ENCODE results near the gene PAWR.
"Not testable (repeated sequence)": the region's sequence is repeated elsewhere in the genome, so short reads cannot be mapped to it uniquely, and the experiment has no call there.

Gene PAWR

DNA sequence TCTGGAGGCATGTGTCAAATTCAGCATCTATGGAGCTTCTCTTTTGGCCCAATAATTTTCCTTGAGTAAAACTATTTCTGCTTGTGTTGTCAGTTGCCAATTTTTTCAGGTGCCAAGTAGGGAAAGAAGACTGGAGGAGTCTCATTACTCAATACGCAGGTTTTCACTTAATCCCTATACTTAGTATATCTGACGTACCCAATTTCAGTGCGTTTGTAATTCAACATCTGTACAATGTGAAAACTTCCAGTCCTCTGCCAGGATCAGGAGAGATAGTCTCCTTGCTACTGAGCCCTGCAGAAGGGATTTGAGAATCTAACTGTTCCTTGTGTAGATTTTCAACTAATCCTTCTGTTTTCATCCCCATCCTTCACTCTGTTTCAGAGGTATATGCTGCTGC is 5.7 kb upstream of the PAWR start:
- no peaks in the 10 kb centered on the region for H3K36me3 ChIP-seq (ENCODE audit: insufficient read depth, low read length)
- H3K4me1 ChIP-seq (ENCODE audit: control insufficient read depth, insufficient read depth, low read length): peaks cover 15% of the 10 kb centered on the region
- H3K4me2 ChIP-seq (ENCODE audit: low read length): no peak overlapping the region
- H3K4me3 ChIP-seq (ENCODE audit: low read length): no peak overlapping the region
- H3K27me3 ChIP-seq (ENCODE audit: control insufficient read depth, insufficient read depth, low read length): no peaks in the 10 kb centered on the region
- no peaks in the 10 kb centered on the region for H3K9me3 ChIP-seq (replicated peaks; ENCODE audit: low read length)
- H3K9ac ChIP-seq (ENCODE audit: low read depth, low read length): no peak overlapping the region

DNA sequence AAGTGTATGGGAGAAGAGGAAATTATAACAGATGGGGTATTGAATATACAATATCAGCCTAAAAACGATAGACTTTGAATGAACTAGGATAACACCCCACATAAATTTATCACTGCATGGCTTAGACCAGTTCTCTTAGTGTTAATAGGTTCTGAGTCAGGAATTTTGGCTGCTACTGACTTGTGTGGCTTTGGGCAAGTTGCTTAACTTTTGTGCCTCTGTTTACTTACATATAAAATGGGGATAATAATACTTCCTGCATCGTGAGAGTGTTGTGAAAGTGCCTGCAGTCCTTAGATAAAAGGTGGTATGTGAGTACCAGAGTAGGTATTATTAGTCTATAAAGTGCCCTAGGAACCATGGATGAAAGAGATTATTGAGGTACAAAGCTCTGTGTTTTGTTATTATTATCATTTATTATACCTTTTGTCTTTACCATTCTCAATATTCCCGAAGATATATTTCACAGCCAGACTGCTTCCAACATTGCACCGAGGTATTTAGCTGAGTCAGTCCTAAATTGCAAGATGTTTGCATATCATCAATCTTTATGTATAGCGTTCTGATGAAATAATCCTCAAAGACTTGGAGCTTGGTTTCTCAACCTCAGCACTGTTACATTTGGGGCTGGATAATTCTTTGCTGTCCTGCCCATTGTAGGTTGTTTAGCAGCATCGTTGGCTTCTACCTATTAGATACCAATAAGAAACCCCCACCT is 2.3 kb upstream of the PAWR start:
- H3K4me2 ChIP-seq (ENCODE audit: low read length): no peak overlapping the region
- H3K36me3 ChIP-seq (ENCODE audit: insufficient read depth, low read length): no peaks in the 10 kb centered on the region
- no peaks in the 10 kb centered on the region for H3K9me3 ChIP-seq (replicated peaks; ENCODE audit: low read length)
- no peaks in the 10 kb centered on the region for H3K27me3 ChIP-seq (ENCODE audit: control insufficient read depth, insufficient read depth, low read length)
- peaks cover 17% of the 10 kb centered on the region for H3K4me1 ChIP-seq (ENCODE audit: control insufficient read depth, insufficient read depth, low read length)
- no peak overlapping the region for H3K4me3 ChIP-seq (ENCODE audit: low read length)
- no peak overlapping the region for H3K9ac ChIP-seq (ENCODE audit: low read depth, low read length)

DNA sequence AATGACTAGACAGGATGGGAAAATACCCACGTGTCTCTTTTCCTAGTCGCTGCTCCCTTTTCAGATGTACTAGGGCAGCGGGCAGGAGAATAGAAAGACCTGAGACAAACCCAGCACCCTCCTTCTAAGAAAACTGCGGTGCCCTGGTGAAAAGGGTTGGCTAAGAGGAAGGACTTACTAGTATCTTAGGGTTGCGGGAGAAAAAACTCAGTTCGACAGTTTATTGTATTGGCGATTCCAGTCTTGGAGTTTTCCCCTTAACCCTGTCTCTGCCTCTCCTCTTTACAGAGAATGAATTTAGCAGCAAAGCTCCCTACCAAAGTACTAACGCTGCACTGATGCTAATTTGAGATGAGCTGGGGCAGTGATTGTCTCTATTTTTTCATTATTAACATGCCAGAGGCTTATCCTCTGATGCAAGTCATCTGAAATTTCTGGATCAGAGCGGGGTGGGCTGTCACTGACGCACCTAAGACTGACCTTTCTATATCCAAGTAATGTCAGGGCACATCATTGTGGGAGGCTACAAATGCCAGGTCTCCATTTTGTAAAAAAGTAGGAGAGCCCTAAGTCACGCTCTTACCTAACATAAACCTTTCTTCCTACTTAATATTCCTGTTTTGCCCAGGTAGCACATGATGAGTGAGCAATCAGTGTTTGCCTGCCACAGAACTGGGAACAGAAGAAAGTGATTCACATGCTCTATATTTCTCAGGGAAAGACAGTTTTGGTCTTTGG is 916 bp upstream of the PAWR start:
- no peaks in the 10 kb centered on the region for H3K9me3 ChIP-seq (replicated peaks; ENCODE audit: low read length)
- no peaks in the 10 kb centered on the region for H3K36me3 ChIP-seq (ENCODE audit: insufficient read depth, low read length)
- H3K9ac ChIP-seq (ENCODE audit: low read depth, low read length): peak overlapping the region; percentile 78
- H3K4me2 ChIP-seq (ENCODE audit: low read length): peak overlapping the region; percentile 88
- peaks cover 29% of the 10 kb centered on the region for H3K4me1 ChIP-seq (ENCODE audit: control insufficient read depth, insufficient read depth, low read length)
- H3K4me3 ChIP-seq (ENCODE audit: low read length): peak overlapping the region; percentile 99
- H3K27me3 ChIP-seq (ENCODE audit: control insufficient read depth, insufficient read depth, low read length): no peaks in the 10 kb centered on the region

DNA sequence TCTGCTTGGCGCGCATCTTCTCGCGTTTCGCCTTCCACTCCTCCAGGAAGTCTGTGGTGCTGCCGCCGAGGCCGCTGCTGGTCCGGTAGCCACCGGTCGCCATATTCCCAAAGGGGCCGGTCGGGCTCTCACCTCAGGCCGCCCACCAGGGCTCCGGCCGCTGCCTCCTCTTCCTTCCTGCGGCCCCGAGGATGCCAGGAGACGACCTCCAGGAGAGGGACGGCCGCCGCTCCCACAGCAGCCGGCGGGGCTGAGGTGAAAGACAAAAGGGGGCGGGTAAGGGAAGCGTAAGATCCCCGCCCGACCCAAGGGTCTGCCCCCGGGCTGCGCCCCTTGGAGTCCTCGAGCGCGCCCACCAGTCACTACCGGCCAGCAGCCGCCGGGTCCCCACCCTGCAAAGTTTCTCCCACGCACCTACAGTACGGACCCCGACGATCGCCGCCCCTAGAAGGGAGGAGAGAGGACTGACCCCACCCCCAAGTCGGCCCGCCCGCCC is 574 bp downstream of the PAWR start:
- H3K9ac ChIP-seq (ENCODE audit: low read depth, low read length): peak overlapping the region; percentile 78
- no peaks in the 10 kb centered on the region for H3K27me3 ChIP-seq (ENCODE audit: control insufficient read depth, insufficient read depth, low read length)
- H3K4me2 ChIP-seq (ENCODE audit: low read length): peak overlapping the region; percentile 88
- no peaks in the 10 kb centered on the region for H3K9me3 ChIP-seq (replicated peaks; ENCODE audit: low read length)
- peaks cover 44% of the 10 kb centered on the region for H3K4me1 ChIP-seq (ENCODE audit: control insufficient read depth, insufficient read depth, low read length)
- H3K36me3 ChIP-seq (ENCODE audit: insufficient read depth, low read length): no peaks in the 10 kb centered on the region
- H3K4me3 ChIP-seq (ENCODE audit: low read length): peak overlapping the region; percentile 99

DNA sequence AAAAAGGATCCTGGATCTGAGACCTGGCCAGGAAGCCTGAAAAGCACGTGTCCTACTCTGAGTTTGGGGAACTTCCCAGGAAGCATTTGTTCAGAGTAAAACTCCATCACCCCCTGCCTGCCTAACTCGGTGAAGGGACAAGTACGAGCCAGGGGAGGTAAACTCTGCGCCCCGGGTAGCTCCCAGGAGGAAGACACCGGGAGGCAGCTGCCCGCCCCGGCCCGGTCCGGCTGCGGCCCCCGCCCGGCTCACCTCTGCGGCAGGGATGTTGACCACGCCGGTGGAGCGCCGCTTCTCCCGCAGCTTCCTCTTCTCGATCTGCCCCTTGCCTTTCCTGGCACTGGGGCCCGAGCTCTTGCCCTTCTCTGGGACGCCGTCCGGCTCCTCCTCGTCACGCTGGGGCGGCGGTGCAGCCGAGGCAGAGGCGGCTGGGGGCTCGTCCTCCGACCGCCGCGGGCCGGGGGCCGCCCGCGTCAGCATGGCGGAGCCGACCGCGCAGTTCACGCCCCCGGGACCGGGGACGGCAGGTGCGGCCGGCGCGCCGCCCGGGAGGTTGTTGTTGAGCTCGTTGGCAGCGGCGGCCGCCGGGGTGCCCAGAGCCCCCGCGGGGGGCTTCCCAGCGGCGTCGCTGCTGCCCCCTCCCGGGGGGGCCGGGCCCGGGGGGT is 1.2 kb downstream of the PAWR start:
- no peaks in the 10 kb centered on the region for H3K9me3 ChIP-seq (replicated peaks; ENCODE audit: low read length)
- H3K4me1 ChIP-seq (ENCODE audit: control insufficient read depth, insufficient read depth, low read length): peaks cover 49% of the 10 kb centered on the region
- H3K9ac ChIP-seq (ENCODE audit: low read depth, low read length): peak overlapping the region; percentile 78
- no peaks in the 10 kb centered on the region for H3K27me3 ChIP-seq (ENCODE audit: control insufficient read depth, insufficient read depth, low read length)
- H3K4me2 ChIP-seq (ENCODE audit: low read length): peak overlapping the region; percentile 88
- H3K36me3 ChIP-seq (ENCODE audit: insufficient read depth, low read length): no peaks in the 10 kb centered on the region
- peak overlapping the region; percentile 99 for H3K4me3 ChIP-seq (ENCODE audit: low read length)

DNA sequence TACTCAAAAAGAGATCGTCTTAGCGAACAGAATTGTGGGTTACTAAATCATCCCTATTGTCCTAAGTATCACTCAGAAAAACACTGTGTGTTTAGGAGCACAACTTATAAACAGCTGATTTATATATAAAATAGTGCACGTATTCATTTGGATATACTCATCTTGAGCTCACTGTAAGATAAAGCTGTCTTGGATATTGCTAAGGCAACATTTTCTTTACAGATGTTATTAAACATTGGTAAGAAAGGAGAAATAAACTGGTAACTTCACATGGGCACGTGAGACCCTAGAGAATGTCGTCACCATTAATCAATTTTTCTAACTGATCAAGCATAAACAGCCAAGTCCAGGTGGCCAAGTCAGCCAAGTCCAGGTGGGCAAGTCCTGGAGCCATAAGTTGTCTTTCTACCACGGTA is 1.7 kb downstream of the PAWR start:
- Histone ChIP-seq H3K36me3 (ENCODE audit: insufficient read depth, low read length) (no peaks in the 10 kb centered on the region), H3K9me3 (replicated peaks; ENCODE audit: low read length) (no peaks in the 10 kb centered on the region), H3K27me3 (ENCODE audit: control insufficient read depth, insufficient read depth, low read length) (no peaks in the 10 kb centered on the region), H3K4me2 (ENCODE audit: low read length) (peak overlapping the region; percentile 88), H3K4me1 (ENCODE audit: control insufficient read depth, insufficient read depth, low read length) (peaks cover 50% of the 10 kb centered on the region), H3K9ac (ENCODE audit: low read depth, low read length) (peak overlapping the region; percentile 78), H3K4me3 (ENCODE audit: low read length) (peak overlapping the region; percentile 99)

DNA sequence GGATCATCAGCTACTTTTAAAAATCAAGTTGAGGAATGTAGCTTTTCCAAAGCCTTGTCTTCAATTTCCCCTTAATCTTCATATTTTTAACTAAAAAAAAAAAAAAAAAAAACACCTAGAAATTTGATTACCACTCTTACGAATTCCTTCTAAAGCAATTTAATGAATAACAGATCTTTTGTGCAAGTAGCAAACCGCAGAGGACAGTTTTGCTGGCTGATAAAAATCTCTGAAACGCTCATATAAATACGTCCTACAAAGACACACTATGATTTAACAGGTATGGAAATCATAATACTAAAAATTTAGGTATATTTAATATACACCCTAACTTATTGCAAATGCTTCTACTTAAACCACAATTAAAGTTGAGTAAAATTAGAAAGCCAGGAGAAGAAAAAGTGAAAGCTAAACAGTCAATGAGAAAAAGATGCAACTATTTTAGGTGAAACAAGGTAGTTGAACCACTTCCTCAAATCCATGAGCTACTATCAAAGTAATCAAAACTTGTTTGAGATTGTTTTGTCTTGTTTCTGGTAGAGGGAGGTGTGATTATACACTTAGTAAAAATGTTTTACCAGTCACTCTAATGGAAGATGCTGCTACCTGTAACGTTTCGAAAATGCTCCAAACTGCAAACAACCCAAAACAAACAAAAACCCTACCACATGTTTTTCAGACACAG is 2.2 kb downstream of the PAWR start:
- Histone ChIP-seq H3K36me3 (ENCODE audit: insufficient read depth, low read length) (no peaks in the 10 kb centered on the region), H3K4me3 (ENCODE audit: low read length) (peak overlapping the region; percentile 99), H3K27me3 (ENCODE audit: control insufficient read depth, insufficient read depth, low read length) (no peaks in the 10 kb centered on the region), H3K4me2 (ENCODE audit: low read length) (peak overlapping the region; percentile 88), H3K4me1 (ENCODE audit: control insufficient read depth, insufficient read depth, low read length) (peaks cover 50% of the 10 kb centered on the region), H3K9me3 (replicated peaks; ENCODE audit: low read length) (no peaks in the 10 kb centered on the region), H3K9ac (ENCODE audit: low read depth, low read length) (peak overlapping the region; percentile 78)

DNA sequence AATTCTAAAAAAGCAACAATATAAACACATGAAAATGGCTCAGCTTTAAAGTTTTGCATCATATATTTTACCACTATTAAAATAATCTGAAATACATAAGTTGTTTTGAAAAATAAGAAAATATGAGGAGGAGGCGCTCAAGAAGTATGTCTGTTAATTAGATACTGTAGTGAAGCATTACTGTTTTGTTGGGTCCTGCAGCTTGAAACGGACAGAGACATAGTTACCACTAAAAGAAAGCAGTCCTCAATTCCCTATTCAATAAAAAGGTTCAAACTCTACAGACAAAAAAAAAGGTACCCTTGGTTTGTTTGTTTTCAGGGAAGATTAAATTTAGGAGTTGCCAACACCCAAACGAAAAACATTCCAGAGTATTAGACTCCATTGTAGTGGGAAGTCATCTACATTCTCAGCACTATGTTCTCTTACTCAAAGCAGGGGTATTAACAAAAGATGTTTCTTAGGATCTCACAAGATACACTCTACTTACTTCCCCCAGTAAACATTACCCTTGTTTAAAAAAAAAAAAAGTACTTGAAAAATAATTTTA is 3.0 kb downstream of the PAWR start:
- no peaks in the 10 kb centered on the region for H3K9me3 ChIP-seq (replicated peaks; ENCODE audit: low read length)
- H3K9ac ChIP-seq (ENCODE audit: low read depth, low read length): peak overlapping the region; percentile 78
- peaks cover 45% of the 10 kb centered on the region for H3K4me1 ChIP-seq (ENCODE audit: control insufficient read depth, insufficient read depth, low read length)
- no peaks in the 10 kb centered on the region for H3K27me3 ChIP-seq (ENCODE audit: control insufficient read depth, insufficient read depth, low read length)
- H3K4me2 ChIP-seq (ENCODE audit: low read length): peak overlapping the region; percentile 88
- H3K4me3 ChIP-seq (ENCODE audit: low read length): peak overlapping the region; percentile 99
- no peaks in the 10 kb centered on the region for H3K36me3 ChIP-seq (ENCODE audit: insufficient read depth, low read length)

DNA sequence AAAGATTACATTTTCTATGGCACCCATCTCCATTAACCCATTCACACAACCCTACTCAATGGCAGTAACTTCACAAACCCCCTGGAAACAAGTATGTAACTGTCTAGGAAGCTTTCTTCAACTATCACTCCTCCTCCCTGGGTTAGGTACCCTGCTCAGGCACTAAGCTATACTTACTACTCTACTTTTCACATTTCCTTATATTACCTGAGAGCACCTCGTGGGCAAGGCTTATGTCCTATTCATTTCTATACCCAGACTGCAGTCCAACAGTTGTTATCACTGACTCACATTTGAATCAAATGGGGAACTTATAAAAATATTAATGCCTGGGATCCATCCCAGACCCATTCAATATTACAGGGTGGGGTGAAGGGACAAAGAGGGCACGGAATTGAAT is 4.6 kb downstream of the PAWR start:
- Histone ChIP-seq H3K4me3 (ENCODE audit: low read length) (peak overlapping the region; percentile 20), H3K36me3 (ENCODE audit: insufficient read depth, low read length) (no peaks in the 10 kb centered on the region), H3K9me3 (replicated peaks; ENCODE audit: low read length) (no peaks in the 10 kb centered on the region), H3K4me1 (ENCODE audit: control insufficient read depth, insufficient read depth, low read length) (peaks cover 40% of the 10 kb centered on the region), H3K4me2 (ENCODE audit: low read length) (peak overlapping the region; percentile 88), H3K27me3 (ENCODE audit: control insufficient read depth, insufficient read depth, low read length) (no peaks in the 10 kb centered on the region), H3K9ac (ENCODE audit: low read depth, low read length) (no peak overlapping the region)

DNA sequence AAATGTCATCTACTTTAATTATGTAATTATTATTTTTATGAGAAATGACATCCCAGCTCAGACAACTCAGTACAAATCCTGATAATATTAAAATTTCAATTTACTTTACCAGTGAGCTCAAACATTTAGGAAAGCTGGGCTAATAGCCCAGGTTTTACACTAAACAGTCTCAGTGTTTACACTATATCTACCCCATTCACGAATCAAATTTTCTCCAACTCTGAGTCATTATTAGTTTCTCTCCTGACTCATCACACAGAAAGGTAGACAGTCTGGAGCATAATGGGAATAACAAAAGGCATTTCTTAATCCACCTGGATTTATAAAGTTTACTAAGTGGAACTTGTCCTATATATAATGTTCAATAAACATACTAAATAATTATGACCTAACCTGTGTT is 5.7 kb downstream of the PAWR start:
- no peak overlapping the region for H3K4me3 ChIP-seq (ENCODE audit: low read length)

DNA sequence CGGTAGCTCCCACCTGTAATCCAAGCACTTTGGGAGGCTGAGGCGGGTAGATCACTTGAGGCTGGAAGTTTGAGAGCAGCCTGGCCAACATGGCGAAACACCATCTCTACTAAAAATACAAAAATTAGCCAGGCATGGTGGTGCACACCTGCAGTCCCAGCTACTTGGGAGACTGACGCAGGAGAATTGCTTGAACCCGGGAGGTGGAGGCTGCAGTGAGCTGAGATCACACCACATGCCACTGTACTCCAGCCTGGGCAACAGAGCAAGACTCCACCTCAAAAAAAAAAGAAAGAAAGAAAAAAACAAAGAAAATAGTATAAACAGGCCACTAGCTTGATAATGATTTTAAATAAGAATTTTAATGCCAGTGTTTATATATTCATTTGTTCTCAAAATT is 6.4 kb downstream of the PAWR start:
- H3K4me1 ChIP-seq (ENCODE audit: control insufficient read depth, insufficient read depth, low read length): peaks cover 44% of the 10 kb centered on the region
- not testable (repeated sequence) for H3K27me3 ChIP-seq (ENCODE audit: control insufficient read depth, insufficient read depth, low read length); H3K36me3 ChIP-seq (ENCODE audit: insufficient read depth, low read length); H3K4me2 ChIP-seq (ENCODE audit: low read length); H3K9ac ChIP-seq (ENCODE audit: low read depth, low read length); H3K4me3 ChIP-seq (ENCODE audit: low read length); H3K9me3 ChIP-seq (replicated peaks; ENCODE audit: low read length)

More for the DNA sequence above, 5.7 kb downstream of the PAWR start:
- peak overlapping the region; percentile 88 for H3K4me2 ChIP-seq (ENCODE audit: low read length)
- no peak overlapping the region for H3K9ac ChIP-seq (ENCODE audit: low read depth, low read length)
- no peaks in the 10 kb centered on the region for H3K9me3 ChIP-seq (replicated peaks; ENCODE audit: low read length)
- no peaks in the 10 kb centered on the region for H3K27me3 ChIP-seq (ENCODE audit: control insufficient read depth, insufficient read depth, low read length)
- peaks cover 44% of the 10 kb centered on the region for H3K4me1 ChIP-seq (ENCODE audit: control insufficient read depth, insufficient read depth, low read length)
- peaks cover 3% of the 10 kb centered on the region for H3K36me3 ChIP-seq (ENCODE audit: insufficient read depth, low read length)
